ENCODE results near the gene FAM236A.
A peak's percentile ranks its signal among the peaks of the same experiment; 100 is the strongest.
"Not testable (repeated sequence)": the region's sequence is repeated elsewhere in the genome, so short reads cannot be mapped to it uniquely, and the experiment has no call there.

Gene FAM236A

DNA sequence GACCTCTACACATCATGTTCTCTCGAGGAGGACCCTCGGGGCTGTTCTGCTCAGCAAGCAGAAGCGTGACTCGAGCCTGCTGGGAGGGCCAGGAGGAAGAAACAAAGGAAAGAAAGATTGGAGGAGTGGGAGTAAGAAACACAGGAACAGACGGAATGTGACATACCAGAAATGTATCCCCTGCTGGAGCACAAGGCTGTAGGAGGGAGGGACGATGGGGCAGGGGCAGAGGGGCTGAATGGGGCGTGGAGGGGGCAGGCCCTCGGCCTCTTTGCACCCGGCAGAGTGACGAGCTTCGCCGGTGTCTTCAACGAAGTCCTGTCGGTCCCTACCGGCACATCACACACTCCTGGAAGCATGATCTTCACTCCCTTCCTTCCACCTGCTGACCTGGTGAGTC lies at the start of gene FAM236A:
FAM236A (plus strand) TSS at position 301 of the 400 bp plus-strand sequence; CDS start at position 358, 57 bp downstream.
- FAIRE-seq = not testable (repeated sequence)

DNA sequence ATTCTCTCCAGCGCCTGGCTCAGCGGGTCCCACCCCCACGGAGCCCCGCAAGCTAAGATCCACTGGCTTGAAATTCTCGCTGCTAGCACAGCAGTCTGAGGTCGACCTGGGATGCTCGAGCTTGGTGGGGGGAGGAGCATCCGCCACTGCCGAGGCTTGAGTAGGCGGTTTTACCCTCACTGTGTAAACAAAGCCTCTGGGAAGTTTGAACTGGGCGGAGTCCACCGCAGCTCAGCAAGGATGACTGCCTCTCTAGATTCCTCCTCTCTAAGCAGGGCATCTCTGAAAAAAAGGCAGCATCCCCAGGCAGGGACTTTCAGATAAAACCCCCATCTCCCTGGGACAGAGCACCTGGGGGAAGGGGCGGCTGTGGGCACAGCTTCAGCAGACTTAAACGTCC lies 48.3 kb upstream of the FAM236A start:
- FAIRE-seq = not testable (repeated sequence)

DNA sequence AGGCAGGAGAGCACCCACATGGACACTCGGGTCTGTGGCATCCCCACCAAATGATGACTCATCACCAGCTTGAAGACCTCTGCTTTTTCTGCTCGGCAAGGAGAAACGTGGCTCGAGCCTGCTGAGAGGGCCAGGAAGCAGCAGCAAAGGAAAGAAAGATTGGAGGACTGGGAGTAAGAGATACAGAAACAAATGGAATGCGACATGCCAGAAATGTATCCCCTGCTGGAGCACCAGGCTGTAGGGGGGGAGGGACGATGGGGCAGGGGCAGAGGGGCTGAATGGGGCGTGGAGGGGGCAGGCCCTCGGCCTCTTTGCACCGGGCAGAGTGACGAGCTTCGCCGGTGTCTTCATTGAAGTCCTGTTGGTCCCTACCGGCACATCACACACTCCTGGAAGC lies 25.7 kb upstream of the FAM236A start, which contains the start of gene FAM236C:
FAM236C (plus strand) TSS at position 301 of the 400 bp plus-strand sequence. CDS start 100 bp downstream, outside the sequence.
- FAIRE-seq = not testable (repeated sequence)

DNA sequence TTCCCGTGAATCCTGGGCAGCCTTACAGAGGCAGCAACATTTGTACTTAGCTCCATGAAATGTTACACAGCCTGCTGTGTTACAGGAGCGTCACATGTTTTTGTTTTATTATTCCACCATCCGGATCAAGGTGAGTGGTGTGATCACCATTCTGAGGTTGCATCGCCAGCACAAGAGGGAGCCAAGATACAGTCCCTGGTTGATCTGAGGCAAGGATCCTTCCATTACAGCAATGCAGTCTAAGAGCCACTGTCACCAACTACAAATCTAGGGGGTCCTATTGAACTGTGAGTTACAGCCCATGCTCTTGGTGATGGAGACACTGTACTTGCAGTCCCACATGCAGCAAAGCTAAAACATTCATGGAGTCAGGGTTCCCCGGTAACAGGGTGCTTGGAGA lies 21.9 kb upstream of the FAM236A start:
- not testable (repeated sequence) for FAIRE-seq

DNA sequence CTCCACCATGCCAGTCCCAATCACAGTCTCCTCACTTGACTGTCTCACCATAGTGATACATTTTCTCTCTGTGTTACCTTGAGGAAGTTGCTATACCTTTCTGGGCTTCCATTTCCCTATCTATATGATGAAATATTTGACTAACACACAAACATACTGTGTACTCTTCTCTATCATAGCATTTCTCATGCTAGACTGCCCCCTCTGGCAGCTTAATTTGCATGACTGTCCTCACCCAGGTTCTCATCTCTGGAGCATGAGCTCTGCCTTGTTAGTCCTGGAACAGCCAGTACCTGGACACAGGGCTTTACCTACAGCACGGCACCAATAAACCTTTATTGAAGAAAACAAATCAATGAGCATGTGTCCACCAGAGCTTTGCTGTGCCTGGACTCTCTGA lies 5.7 kb upstream of the FAM236A start:
- FAIRE-seq = not testable (repeated sequence)

DNA sequence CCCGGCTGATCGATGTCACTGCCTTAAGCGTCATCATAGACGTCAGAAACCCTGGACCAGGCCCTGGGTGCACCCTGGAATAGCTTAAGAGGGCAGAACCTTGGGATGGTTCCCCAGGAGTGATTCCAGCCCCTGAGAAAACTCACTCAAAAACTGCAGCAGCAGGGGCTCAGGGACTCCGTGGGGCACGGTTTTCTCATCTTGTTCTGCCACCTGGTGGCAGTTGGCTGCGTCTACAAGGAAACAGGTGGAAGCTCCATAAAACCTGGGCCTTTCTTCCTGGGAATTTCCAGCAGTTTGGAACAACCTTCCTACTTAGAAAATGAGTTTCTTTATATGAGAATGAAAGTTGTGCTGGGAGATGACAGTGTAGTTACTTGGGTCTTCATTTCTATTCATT lies 1.6 kb upstream of the FAM236A start:
- FAIRE-seq = peak; percentile 99

DNA sequence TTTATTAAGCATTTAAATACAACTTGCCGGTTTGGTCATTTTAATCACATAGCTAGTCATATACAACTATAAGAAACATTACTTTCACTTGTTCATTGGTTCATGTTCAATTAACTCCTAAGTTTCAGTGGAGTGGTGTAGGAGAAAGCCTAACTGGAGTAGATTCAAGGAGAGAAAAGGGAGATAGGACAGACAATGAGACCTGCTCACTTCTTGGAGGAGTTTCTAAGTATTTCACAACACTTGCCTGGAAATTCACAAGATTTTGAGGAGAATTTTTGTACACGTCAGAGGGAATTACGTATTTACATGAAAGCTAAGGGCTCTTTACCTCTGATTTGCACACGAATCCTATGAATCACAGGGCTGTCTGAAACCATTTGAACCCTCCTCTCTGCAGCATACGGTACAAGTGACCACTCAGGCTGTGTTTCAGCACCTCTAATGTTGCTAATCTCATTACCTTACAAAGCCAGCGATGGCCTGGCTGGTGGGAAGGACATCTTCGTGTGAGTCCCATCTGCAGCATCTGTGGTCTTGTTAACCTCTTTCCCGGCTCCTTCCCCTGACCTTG lies 1.0 kb upstream of the FAM236A start:
- FAIRE-seq = not testable (repeated sequence)

DNA sequence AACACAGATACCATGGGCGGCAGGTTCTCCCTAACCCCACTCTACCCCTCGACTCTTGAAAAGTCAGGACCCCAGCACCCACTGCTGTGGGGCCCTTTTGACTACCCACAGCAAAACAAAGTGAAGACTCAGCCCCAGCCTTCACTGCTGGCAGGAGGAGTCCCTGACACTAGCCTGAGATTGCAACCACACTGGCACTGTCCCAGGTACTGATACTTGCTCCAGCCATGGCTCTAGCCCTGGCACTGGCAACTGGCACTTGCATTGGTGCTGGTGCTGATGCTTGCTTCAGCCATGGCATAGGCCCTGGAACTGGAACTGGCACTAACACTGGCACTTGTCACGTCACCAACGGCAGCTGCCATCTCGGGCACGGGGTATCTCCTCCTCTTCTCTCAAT lies 4.3 kb downstream of the FAM236A start:
- not testable (repeated sequence) for FAIRE-seq

DNA sequence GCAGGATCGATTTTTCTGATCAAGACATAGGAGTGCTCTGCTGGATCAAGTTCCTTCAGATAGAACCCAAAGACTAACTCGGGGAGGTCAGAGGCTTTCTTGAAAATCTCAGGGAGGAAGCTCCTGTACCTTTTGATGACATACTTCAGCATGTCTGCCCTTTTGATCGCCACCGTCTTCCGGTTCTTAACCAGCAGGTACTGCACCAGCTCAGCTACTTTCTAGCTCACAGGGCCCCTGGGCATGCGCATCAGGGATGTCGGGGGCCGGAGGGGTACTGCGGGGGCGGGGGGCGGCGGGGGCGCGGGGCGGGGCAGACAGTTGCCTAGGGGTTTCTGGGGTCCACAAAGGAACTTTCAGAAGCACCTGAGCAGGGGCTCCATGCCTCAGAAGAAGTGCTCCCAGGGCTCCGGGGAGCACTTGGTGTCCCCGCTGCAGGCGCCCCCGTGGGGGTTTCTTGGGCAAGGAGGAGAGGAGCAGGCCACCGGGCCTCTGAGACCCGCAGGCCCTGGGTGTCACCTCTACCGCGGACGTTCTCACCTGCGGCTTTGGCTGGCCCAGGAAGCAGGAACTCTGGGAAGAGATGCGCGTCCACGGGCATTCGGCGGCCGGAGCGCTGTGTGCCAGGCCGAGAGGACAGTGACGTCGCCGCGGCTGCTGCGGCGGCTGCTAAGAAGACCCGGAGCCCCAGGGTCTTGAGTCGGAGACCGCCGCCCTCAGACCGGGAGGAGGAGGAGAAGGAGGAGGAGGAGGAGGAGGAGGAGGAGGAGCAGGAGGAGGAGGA lies 5.2 kb downstream of the FAM236A start:
- FAIRE-seq = peak; percentile 92

DNA sequence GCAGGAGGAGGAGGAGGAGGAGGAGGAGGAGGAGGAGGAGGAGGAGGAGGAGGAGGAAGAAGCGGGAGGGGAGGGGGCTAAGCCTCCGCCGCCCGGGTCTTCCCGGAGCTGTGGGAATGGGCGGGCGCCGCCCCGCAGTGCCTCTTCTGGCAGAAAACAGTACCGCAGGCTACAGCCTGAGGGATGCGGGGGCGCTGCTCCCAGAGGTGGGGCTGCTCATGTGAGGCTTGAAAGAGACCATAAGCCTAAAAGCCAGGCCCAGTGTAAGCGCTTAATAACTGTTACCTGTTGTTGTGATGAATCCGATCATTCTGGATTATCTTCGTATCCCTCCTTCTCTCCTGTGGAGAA lies 5.8 kb downstream of the FAM236A start, which contains the start of gene DMRTC1:
DMRTC1 (minus strand) TSS at position 19 of the 351 bp plus-strand sequence. CDS start 68,143 bp downstream, outside the sequence.
- peak; percentile 99 for FAIRE-seq

DNA sequence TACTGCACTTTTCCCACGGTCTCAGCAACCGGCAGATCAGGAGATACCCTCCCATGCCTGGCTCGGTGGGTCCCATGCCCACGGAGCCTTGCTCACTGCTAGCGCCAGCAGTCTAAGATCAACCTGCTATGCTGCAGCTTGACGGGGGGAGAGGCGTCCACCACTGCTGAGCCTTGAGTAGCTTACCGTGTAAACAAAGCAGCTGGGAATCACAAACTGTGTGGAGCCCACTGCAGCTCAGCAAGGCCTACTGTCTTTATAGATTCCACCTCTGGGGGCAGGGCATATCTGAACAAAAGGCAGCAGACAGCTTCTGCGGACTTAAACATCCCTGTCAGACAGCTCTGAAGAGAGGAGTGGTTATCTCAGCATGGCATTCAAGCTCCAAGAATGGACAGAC lies 22.0 kb downstream of the FAM236A start:
- not testable (repeated sequence) for FAIRE-seq

DNA sequence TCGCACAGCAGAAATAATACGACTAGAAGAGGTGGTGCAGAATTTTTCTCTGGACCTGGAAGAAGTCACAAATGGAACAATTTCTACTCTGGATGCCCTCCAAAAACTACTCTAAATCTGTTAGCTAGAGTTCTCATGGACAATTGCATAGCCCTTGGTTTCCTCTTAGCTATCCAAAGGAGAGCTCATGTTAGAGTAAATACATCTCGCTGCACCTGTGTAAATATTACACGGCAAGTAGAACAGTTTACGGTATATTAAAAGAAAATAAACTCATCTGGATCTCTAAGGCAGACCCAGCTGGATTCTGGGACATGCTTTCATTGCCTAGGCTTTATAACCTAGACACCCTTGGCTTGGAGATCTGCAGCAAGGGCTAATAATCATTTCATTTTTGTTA lies 33.9 kb downstream of the FAM236A start:
- not testable (repeated sequence) for FAIRE-seq

DNA sequence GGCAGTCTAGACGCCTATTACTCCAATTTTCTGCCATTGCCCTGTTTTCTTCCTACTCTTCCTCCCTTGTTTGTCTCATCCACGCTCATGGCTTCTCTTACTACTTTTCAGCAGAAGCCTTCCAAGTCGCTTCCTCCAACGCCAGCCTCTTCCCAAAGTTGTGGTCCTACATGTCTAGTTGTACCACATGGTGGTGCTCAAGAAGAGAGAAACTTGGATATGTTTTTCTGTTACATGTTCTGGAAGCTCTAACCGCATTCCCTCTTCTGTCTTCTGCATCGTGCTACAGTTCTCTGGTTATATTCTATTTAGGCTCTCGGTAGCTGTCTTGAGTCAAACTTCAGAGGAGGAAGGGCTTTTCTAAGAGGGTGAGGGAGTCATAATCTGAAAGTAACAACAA lies 36.9 kb downstream of the FAM236A start:
- FAIRE-seq = not testable (repeated sequence)

DNA sequence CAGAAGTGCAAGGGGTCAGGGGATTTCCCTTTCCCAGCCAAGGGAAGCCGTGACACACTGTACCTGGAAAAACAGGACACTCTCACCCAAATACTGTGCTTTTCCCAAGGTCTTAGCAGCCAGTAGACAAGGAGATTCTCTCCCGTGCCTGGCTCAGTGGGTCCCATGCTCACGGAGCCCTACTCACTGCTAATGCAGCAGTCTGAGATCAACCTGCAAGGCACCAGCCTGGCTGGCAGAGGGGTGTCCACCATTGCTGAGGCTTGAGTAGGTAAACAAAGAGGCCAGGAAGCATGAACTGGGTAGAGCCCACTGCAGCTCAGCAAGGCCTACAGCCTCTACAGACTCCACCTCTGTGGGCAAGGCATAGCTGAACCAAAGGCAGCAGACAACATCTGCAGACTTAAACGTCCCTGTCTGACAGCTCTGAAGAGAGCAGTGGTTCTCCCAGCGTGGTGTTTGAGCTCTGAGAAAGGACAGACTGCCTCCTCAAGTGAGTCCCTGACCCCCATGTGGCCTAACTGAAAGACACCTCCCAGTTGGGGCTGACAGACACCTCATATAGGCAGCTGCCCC lies 43.0 kb downstream of the FAM236A start:
- FAIRE-seq = not testable (repeated sequence)

All from islet of Langerhans (tissue), 1 donor.